Measurements from ENCODE around the gene TOMM40. TPM values are rescaled to one million over a fixed set of nuclear protein-coding genes. Genes with fewer than 3 reads are reported as not detected.
A peak's percentile ranks its signal among the peaks of the same experiment; 100 is the strongest.

TOMM40 gene
- total and polyA plus RNA-seq, 2 of the 13 experiments (the other 11 are each of a cell fraction or from before 2014, with no cell fraction given) = 72.0 to 110 TPM

DNA sequence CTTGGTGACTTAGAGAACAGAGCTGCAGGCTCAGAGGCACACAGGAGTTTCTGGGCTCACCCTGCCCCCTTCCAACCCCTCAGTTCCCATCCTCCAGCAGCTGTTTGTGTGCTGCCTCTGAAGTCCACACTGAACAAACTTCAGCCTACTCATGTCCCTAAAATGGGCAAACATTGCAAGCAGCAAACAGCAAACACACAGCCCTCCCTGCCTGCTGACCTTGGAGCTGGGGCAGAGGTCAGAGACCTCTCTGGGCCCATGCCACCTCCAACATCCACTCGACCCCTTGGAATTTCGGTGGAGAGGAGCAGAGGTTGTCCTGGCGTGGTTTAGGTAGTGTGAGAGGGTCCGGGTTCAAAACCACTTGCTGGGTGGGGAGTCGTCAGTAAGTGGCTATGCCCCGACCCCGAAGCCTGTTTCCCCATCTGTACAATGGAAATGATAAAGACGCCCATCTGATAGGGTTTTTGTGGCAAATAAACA lies 33.2 kb downstream of the TOMM40 start (continued):
- TF ChIP-seq TRAFD1 (CRISPR knock-in tag; IDR thresholded peaks at IDR 0.05; ENCODE audit: borderline replicate concordance) = no peak
- no peak for TF ChIP-seq ZNF24 (IDR thresholded peaks at IDR 0.05)
- TF ChIP-seq GMEB1 (CRISPR knock-in tag; IDR thresholded peaks at IDR 0.05; ENCODE audit: borderline replicate concordance) = no peak
- peak; percentile 90 for TF ChIP-seq DMAP1 (CRISPR knock-in tag; IDR thresholded peaks at IDR 0.05)
- TF ChIP-seq EEA1 (CRISPR knock-in tag; IDR thresholded peaks at IDR 0.05; ENCODE audit: borderline replicate concordance) = no peak
- peak; percentile 93 for TF ChIP-seq ARNTL (CRISPR knock-in tag; IDR thresholded peaks at IDR 0.05)
- no peak for TF ChIP-seq ZNF230 (CRISPR knock-in tag; IDR thresholded peaks at IDR 0.05)
- no peak for TF ChIP-seq TCF12 (IDR thresholded peaks at IDR 0.05)
- TF ChIP-seq TCF12 (CRISPR knock-in tag; IDR thresholded peaks at IDR 0.05) = peak; percentile 96
- no peak; the same call in 1 of the 2 replicates for TF ChIP-seq SIX4 (CRISPR knock-in tag; IDR thresholded peaks at IDR 0.05)
- TF ChIP-seq ZNF414 (CRISPR knock-in tag; IDR thresholded peaks at IDR 0.05) = peak; percentile 92
- no peak for TF ChIP-seq ETS1 (CRISPR knock-in tag; IDR thresholded peaks at IDR 0.05)
- no peak for TF ChIP-seq ZNF326 (CRISPR knock-in tag; IDR thresholded peaks at IDR 0.05; ENCODE audit: borderline replicate concordance)
- TF ChIP-seq HMGA1 (CRISPR knock-in tag; conservative IDR thresholded peaks at IDR 0.05) = no peak
- TF ChIP-seq RCOR2 (CRISPR knock-in tag; IDR thresholded peaks at IDR 0.05) = peak; percentile 90; the same call in 1 of the 2 replicates
- no peak for TF ChIP-seq ELF4 (CRISPR knock-in tag; IDR thresholded peaks at IDR 0.05; ENCODE audit: borderline replicate concordance)
- TF ChIP-seq, protein P1, sequence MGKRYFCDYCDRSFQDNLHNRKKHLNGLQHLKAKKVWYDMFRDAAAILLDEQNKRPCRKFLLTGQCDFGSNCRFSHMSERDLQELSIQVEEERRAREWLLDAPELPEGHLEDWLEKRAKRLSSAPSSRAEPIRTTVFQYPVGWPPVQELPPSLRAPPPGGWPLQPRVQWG (CRISPR knock-in tag; IDR thresholded peaks at IDR 0.05; ENCODE audit: borderline replicate concordance, low read depth) = no peak
- TF ChIP-seq ZNF12 (CRISPR knock-in tag; IDR thresholded peaks at IDR 0.05) = peak; percentile 59; the same call in 1 of the 2 replicates
- peak; percentile 91 for TF ChIP-seq ETV5 (CRISPR knock-in tag; IDR thresholded peaks at IDR 0.05; ENCODE audit: borderline replicate concordance)
- TF ChIP-seq ZXDC (CRISPR knock-in tag; IDR thresholded peaks at IDR 0.05) = peak; percentile 65; the same call in 1 of the 2 replicates
- peak; percentile 94 for TF ChIP-seq SMAD3 (CRISPR knock-in tag; IDR thresholded peaks at IDR 0.05)
- no peak for TF ChIP-seq NR3C1 (CRISPR knock-in tag; IDR thresholded peaks at IDR 0.05)
- TF ChIP-seq ZNF720 (CRISPR knock-in tag; IDR thresholded peaks at IDR 0.05) = no peak
- no peak for TF ChIP-seq KDM5A (IDR thresholded peaks at IDR 0.05; ENCODE audit: borderline replicate concordance, low read length)

All from HepG2 (cell line).